ENCODE results near the gene CPD.

The CPD gene

GRCh38 chr17:30378825-30379302, at the start of gene CPD:
TSS of gene CPD (plus strand) at chr17:30378927. CDS start at chr17:30378981, 54 bp downstream.
- no peaks in the 10 kb centered on the region for H3K36me3 ChIP-seq (ENCODE audit: control insufficient read depth, insufficient read depth, low read length)
- no peaks in the 10 kb centered on the region for H3K9me3 ChIP-seq (ENCODE audit: control insufficient read depth, insufficient read depth, low read length)
- no peak within 1 kb of the TSS for H3K27ac ChIP-seq (ENCODE audit: low read length)
- H3K27me3 ChIP-seq (ENCODE audit: control insufficient read depth, insufficient read depth, low read length) = peaks cover 13% of the 10 kb centered on the region; the same call in 1 of the 2 replicates
- no CpG with 5 or more reads among the region's 59 CpGs for WGBS (ENCODE audit: insufficient coverage, insufficient read length)
- peak; percentile 82 for DNase-seq (ENCODE audit: low read depth, low spot score)
- no peaks in the 10 kb centered on the region; the same call in 1 of the 2 replicates for H3K4me1 ChIP-seq (ENCODE audit: control insufficient read depth, insufficient read depth, low read length)
- peak within 1 kb of the TSS; percentile 78 for H3K4me3 ChIP-seq (ENCODE audit: low read length)

- no peak overlapping the region for H3K4me3 ChIP-seq (ENCODE audit: low read length)
- no peaks in the 10 kb centered on the region for H3K9me3 ChIP-seq (ENCODE audit: control insufficient read depth, insufficient read depth, low read length)
- no peak overlapping the region for H3K27ac ChIP-seq (ENCODE audit: low read length)
- DNase-seq (ENCODE audit: low read depth, low spot score) = no peak
- WGBS (ENCODE audit: insufficient coverage, insufficient read length) = no CpG with 5 or more reads among the region's 4 CpGs
- H3K4me1 ChIP-seq (ENCODE audit: control insufficient read depth, insufficient read depth, low read length) = no peaks in the 10 kb centered on the region
- H3K36me3 ChIP-seq (ENCODE audit: control insufficient read depth, insufficient read depth, low read length) = no peaks in the 10 kb centered on the region
- H3K27me3 ChIP-seq (ENCODE audit: control insufficient read depth, insufficient read depth, low read length) = no peaks in the 10 kb centered on the region
These were observed 46.6 kb upstream of the CPD start for GRCh38 chr17:30332057-30332542.

GRCh38 chr17:30333503-30334360, 45.0 kb upstream of the CPD start, which contains the start of gene TMIGD1:
TSS of gene TMIGD1 (minus strand) at chr17:30334057. CDS start at chr17:30332133, 1,924 bp downstream.
- WGBS (ENCODE audit: insufficient coverage, insufficient read length) = no CpG with 5 or more reads among the region's 9 CpGs
- DNase-seq (ENCODE audit: low read depth, low spot score) = no peak
- H3K4me3 ChIP-seq (ENCODE audit: low read length) = no peak within 1 kb of the TSS
- no peaks in the 10 kb centered on the region for H3K36me3 ChIP-seq (ENCODE audit: control insufficient read depth, insufficient read depth, low read length)
- H3K4me1 ChIP-seq (ENCODE audit: control insufficient read depth, insufficient read depth, low read length) = no peaks in the 10 kb centered on the region
- no peak within 1 kb of the TSS for H3K27ac ChIP-seq (ENCODE audit: low read length)
- H3K9me3 ChIP-seq (ENCODE audit: control insufficient read depth, insufficient read depth, low read length) = no peaks in the 10 kb centered on the region
- no peaks in the 10 kb centered on the region for H3K27me3 ChIP-seq (ENCODE audit: control insufficient read depth, insufficient read depth, low read length)

- Histone ChIP-seq H3K27ac (ENCODE audit: low read length) (no peak overlapping the region), H3K4me1 (ENCODE audit: control insufficient read depth, insufficient read depth, low read length) (no peaks in the 10 kb centered on the region), H3K4me3 (ENCODE audit: low read length) (no peak overlapping the region), H3K27me3 (ENCODE audit: control insufficient read depth, insufficient read depth, low read length) (no peaks in the 10 kb centered on the region), H3K9me3 (ENCODE audit: control insufficient read depth, insufficient read depth, low read length) (no peaks in the 10 kb centered on the region), H3K36me3 (ENCODE audit: control insufficient read depth, insufficient read depth, low read length) (no peaks in the 10 kb centered on the region)
- DNase-seq (ENCODE audit: low read depth, low spot score) = no peak
- WGBS (ENCODE audit: insufficient coverage, insufficient read length) = no CpG with 5 or more reads among the region's 4 CpGs
These were observed 44.3 kb upstream of the CPD start for GRCh38 chr17:30334421-30334820.

- no CpG with 5 or more reads among the region's 8 CpGs for WGBS (ENCODE audit: insufficient coverage, insufficient read length)
- DNase-seq (ENCODE audit: low read depth, low spot score) = peak; percentile 25
- Histone ChIP-seq H3K27ac (ENCODE audit: low read length) (no peak overlapping the region), H3K36me3 (ENCODE audit: control insufficient read depth, insufficient read depth, low read length) (no peaks in the 10 kb centered on the region), H3K9me3 (ENCODE audit: control insufficient read depth, insufficient read depth, low read length) (no peaks in the 10 kb centered on the region), H3K4me3 (ENCODE audit: low read length) (no peak overlapping the region), H3K4me1 (ENCODE audit: control insufficient read depth, insufficient read depth, low read length) (no peaks in the 10 kb centered on the region), H3K27me3 (ENCODE audit: control insufficient read depth, insufficient read depth, low read length) (no peaks in the 10 kb centered on the region)
These were observed 42.2 kb upstream of the CPD start for GRCh38 chr17:30336369-30337171.

- no peaks in the 10 kb centered on the region for H3K36me3 ChIP-seq (ENCODE audit: control insufficient read depth, insufficient read depth, low read length)
- DNase-seq (ENCODE audit: low read depth, low spot score) = no peak
- H3K9me3 ChIP-seq (ENCODE audit: control insufficient read depth, insufficient read depth, low read length) = no peaks in the 10 kb centered on the region
- no peak overlapping the region for H3K4me3 ChIP-seq (ENCODE audit: low read length)
- no peaks in the 10 kb centered on the region for H3K27me3 ChIP-seq (ENCODE audit: control insufficient read depth, insufficient read depth, low read length)
- H3K27ac ChIP-seq (ENCODE audit: low read length) = no peak overlapping the region
- no peaks in the 10 kb centered on the region for H3K4me1 ChIP-seq (ENCODE audit: control insufficient read depth, insufficient read depth, low read length)
- no CpG with 5 or more reads among the region's 1 CpG for WGBS (ENCODE audit: insufficient coverage, insufficient read length)
These were observed 41.2 kb upstream of the CPD start for GRCh38 chr17:30337393-30337999.

- H3K27ac ChIP-seq (ENCODE audit: low read length) = no peak overlapping the region
- H3K4me1 ChIP-seq (ENCODE audit: control insufficient read depth, insufficient read depth, low read length) = no peaks in the 10 kb centered on the region
- DNase-seq (ENCODE audit: low read depth, low spot score) = no peak
- no peaks in the 10 kb centered on the region for H3K9me3 ChIP-seq (ENCODE audit: control insufficient read depth, insufficient read depth, low read length)
- no peaks in the 10 kb centered on the region for H3K27me3 ChIP-seq (ENCODE audit: control insufficient read depth, insufficient read depth, low read length)
- no peaks in the 10 kb centered on the region for H3K36me3 ChIP-seq (ENCODE audit: control insufficient read depth, insufficient read depth, low read length)
- no CpG with 5 or more reads among the region's 2 CpGs for whole genome bisulfite sequencing (ENCODE audit: insufficient coverage, insufficient read length)
- H3K4me3 ChIP-seq (ENCODE audit: low read length) = no peak overlapping the region
These were observed 39.6 kb upstream of the CPD start for GRCh38 chr17:30339086-30339485.

GRCh38 chr17:30340801-30341356, 37.8 kb upstream of the CPD start:
- H3K36me3 ChIP-seq (ENCODE audit: control insufficient read depth, insufficient read depth, low read length) = no peaks in the 10 kb centered on the region
- no peaks in the 10 kb centered on the region for H3K9me3 ChIP-seq (ENCODE audit: control insufficient read depth, insufficient read depth, low read length)
- no peak overlapping the region for H3K4me3 ChIP-seq (ENCODE audit: low read length)
- no peak overlapping the region for H3K27ac ChIP-seq (ENCODE audit: low read length)
- WGBS (ENCODE audit: insufficient coverage, insufficient read length) = no CpG with 5 or more reads among the region's 6 CpGs
- no peaks in the 10 kb centered on the region for H3K4me1 ChIP-seq (ENCODE audit: control insufficient read depth, insufficient read depth, low read length)
- no peaks in the 10 kb centered on the region for H3K27me3 ChIP-seq (ENCODE audit: control insufficient read depth, insufficient read depth, low read length)
- DNase-seq (ENCODE audit: low read depth, low spot score) = no peak

- Histone ChIP-seq H3K36me3 (ENCODE audit: control insufficient read depth, insufficient read depth, low read length) (no peaks in the 10 kb centered on the region), H3K4me1 (ENCODE audit: control insufficient read depth, insufficient read depth, low read length) (no peaks in the 10 kb centered on the region), H3K27me3 (ENCODE audit: control insufficient read depth, insufficient read depth, low read length) (no peaks in the 10 kb centered on the region), H3K4me3 (ENCODE audit: low read length) (no peak overlapping the region), H3K9me3 (ENCODE audit: control insufficient read depth, insufficient read depth, low read length) (no peaks in the 10 kb centered on the region), H3K27ac (ENCODE audit: low read length) (no peak overlapping the region)
- WGBS (ENCODE audit: insufficient coverage, insufficient read length) = no CpG with 5 or more reads among the region's 5 CpGs
- DNase-seq (ENCODE audit: low read depth, low spot score) = no peak
These were observed 37.0 kb upstream of the CPD start for GRCh38 chr17:30341703-30342249.

Data from iPS DF 6.9 (cell line).